Measurements from ENCODE around the gene PHLDA1. TPM values are rescaled to one million over a fixed set of nuclear protein-coding genes. Genes with fewer than 3 reads are reported as not detected.

The PHLDA1 gene
- total and polyA plus RNA-seq, 7 donors = 2.4 to 10.9 (median 5.3) TPM

GRCh38 chr12:75982979-75983660, 48.5 kb downstream of the PHLDA1 start:
- no peak for DNase-seq
- Histone ChIP-seq H3K36me3 (no peaks in the 10 kb centered on the region), H3K4me3 (peak overlapping the region in 1 of 4 donors; percentile 1), H3K9me3 (no peaks in the 10 kb centered on the region), H3K27me3 (no peaks in the 10 kb centered on the region), H3K27ac (no peak overlapping the region), H3K4me1 (peaks cover 0 to 11% (median 7%) of the 10 kb centered on the region in 4 donors)
- TF ChIP-seq POLR2AphosphoS5 (IDR thresholded peaks at IDR 0.05) = no peak
- intact Hi-C loops (cut with DNase I) = no loop called here
- WGBS, 2 donors = 13 to 65% methylated on average over 5 of the region's 5 CpGs

GRCh38 chr12:75982169-75982564, 49.4 kb downstream of the PHLDA1 start:
- Histone ChIP-seq H3K9me3 (no peaks in the 10 kb centered on the region), H3K27me3 (no peaks in the 10 kb centered on the region), H3K4me3 (no peak overlapping the region), H3K36me3 (no peaks in the 10 kb centered on the region), H3K4me1 (peaks cover 0 to 18% (median 14%) of the 10 kb centered on the region in 4 donors), H3K27ac (no peak overlapping the region)
- DNase-seq = no peak
- TF ChIP-seq POLR2AphosphoS5 (IDR thresholded peaks at IDR 0.05) = no peak
- intact Hi-C loops (cut with DNase I) = no loop called here
- 70 to 74% methylated on average over 8 of the region's 8 CpGs for WGBS, 2 donors

GRCh38 chr12:75981247-75982168, 50.1 kb downstream of the PHLDA1 start:
- H3K27ac ChIP-seq = no peak overlapping the region
- peaks cover 0 to 18% (median 14%) of the 10 kb centered on the region in 4 donors for H3K4me1 ChIP-seq
- WGBS, 2 donors = 74 to 80% methylated on average over 10 of the region's 10 CpGs
- intact Hi-C loops (cut with DNase I) = no loop called here
- H3K27me3 ChIP-seq = no peaks in the 10 kb centered on the region
- H3K36me3 ChIP-seq = no peaks in the 10 kb centered on the region
- TF ChIP-seq EP300 (IDR thresholded peaks at IDR 0.05) (no peak), CTCF (IDR thresholded peaks at IDR 0.05) (no peak), POLR2A (IDR thresholded peaks at IDR 0.05) (no peak), POLR2AphosphoS5 (IDR thresholded peaks at IDR 0.05) (no peak)
- no peak for DNase-seq
- no peaks in the 10 kb centered on the region for H3K9me3 ChIP-seq
- no peak overlapping the region for H3K4me3 ChIP-seq

- intact Hi-C loops (cut with DNase I) = no loop called here
- Histone ChIP-seq H3K27ac (peak overlapping the region in 3 of 4 donors; percentile 53 to 71 (median 70)), H3K4me3 (no peak overlapping the region), H3K4me1 (peaks cover 0 to 18% (median 14%) of the 10 kb centered on the region in 4 donors), H3K27me3 (no peaks in the 10 kb centered on the region), H3K9me3 (no peaks in the 10 kb centered on the region), H3K36me3 (no peaks in the 10 kb centered on the region)
- DNase-seq = no peak
- 17 to 43% methylated on average over 2 of the region's 2 CpGs for WGBS, 2 donors
- TF ChIP-seq POLR2AphosphoS5 (IDR thresholded peaks at IDR 0.05) (no peak), CTCF (IDR thresholded peaks at IDR 0.05) (no peak), POLR2A (IDR thresholded peaks at IDR 0.05) (no peak), EP300 (IDR thresholded peaks at IDR 0.05) (no peak)
Observed at GRCh38 chr12:75979181-75979580, 52.4 kb downstream of the PHLDA1 start.

GRCh38 chr12:75978677-75979076, 52.9 kb downstream of the PHLDA1 start:
- DNase-seq = no peak
- Histone ChIP-seq H3K36me3 (no peaks in the 10 kb centered on the region), H3K27me3 (no peaks in the 10 kb centered on the region), H3K9me3 (no peaks in the 10 kb centered on the region), H3K27ac (peak overlapping the region; percentile 53 to 71 (median 67)), H3K4me1 (peaks cover 0 to 18% (median 14%) of the 10 kb centered on the region in 4 donors), H3K4me3 (no peak overlapping the region)
- no peak for TF ChIP-seq EP300 (IDR thresholded peaks at IDR 0.05)
- intact Hi-C loops (cut with DNase I) = no loop called here
- 79 to 92% methylated on average over 3 of the region's 3 CpGs for WGBS, 2 donors
